HG02610 (cell line): ENCODE data around the gene EXOSC2.

ENCODE experiments used
- ATAC-seq: cut with Tn5 transposase; IDR thresholded peaks from one replicate; pipeline ENCODE4 v1.9.1; 2021; ENCODE audit warnings: mild to moderate bottlenecking, moderate library complexity; ENCODE audit not compliant: unreplicated experiment

EXOSC2 gene

GRCh38 chr9:130735566-130735965 lies 42.0 kb downstream of the EXOSC2 start:
- ATAC-seq = no peak

GRCh38 chr9:130736834-130737233 lies 43.3 kb downstream of the EXOSC2 start:
- ATAC-seq = no peak

GRCh38 chr9:130738281-130738680 lies 44.7 kb downstream of the EXOSC2 start:
- no peak for ATAC-seq

GRCh38 chr9:130739081-130739480 lies 45.5 kb downstream of the EXOSC2 start:
- ATAC-seq = no peak

GRCh38 chr9:130740218-130741023 lies 46.8 kb downstream of the EXOSC2 start:
- no peak for ATAC-seq

- ATAC-seq = no peak
Observed at GRCh38 chr9:130741024-130741305, 47.4 kb downstream of the EXOSC2 start.

- ATAC-seq = no peak
Observed at GRCh38 chr9:130741831-130742449, 48.4 kb downstream of the EXOSC2 start.

GRCh38 chr9:130743656-130744055 lies 50.1 kb downstream of the EXOSC2 start:
- ATAC-seq = no peak

- ATAC-seq = no peak
Observed at GRCh38 chr9:130745210-130745800, 51.7 kb downstream of the EXOSC2 start.

GRCh38 chr9:130745829-130746228 lies 52.2 kb downstream of the EXOSC2 start:
- no peak for ATAC-seq

- no peak for ATAC-seq
Observed at GRCh38 chr9:130746434-130747212, 53.0 kb downstream of the EXOSC2 start.

GRCh38 chr9:130751631-130752355 lies 58.2 kb downstream of the EXOSC2 start:
- ATAC-seq = no peak
